UCSD-AML1 (cell line): ENCODE measurements around the gene TPRKB.
A peak's percentile ranks its signal among the peaks of the same experiment; 100 is the strongest.
"Not testable (repeated sequence)": the region's sequence is repeated elsewhere in the genome, so short reads cannot be mapped to it uniquely, and the experiment has no call there.

ENCODE experiments used
- DNase-seq: peaks from one replicate; lab custom pipeline; 2025; ENCODE audit not compliant: unreplicated experiment; lab: John Stamatoyannopoulos, UW

Gene TPRKB

GRCh38 chr2:73736855-73737779 lies at the start of gene TPRKB:
TPRKB (minus strand) TSS chr2:73737345; CDS start chr2:73734569, 2,776 bp downstream.
- DNase-seq, result peak; percentile 97

DNA sequence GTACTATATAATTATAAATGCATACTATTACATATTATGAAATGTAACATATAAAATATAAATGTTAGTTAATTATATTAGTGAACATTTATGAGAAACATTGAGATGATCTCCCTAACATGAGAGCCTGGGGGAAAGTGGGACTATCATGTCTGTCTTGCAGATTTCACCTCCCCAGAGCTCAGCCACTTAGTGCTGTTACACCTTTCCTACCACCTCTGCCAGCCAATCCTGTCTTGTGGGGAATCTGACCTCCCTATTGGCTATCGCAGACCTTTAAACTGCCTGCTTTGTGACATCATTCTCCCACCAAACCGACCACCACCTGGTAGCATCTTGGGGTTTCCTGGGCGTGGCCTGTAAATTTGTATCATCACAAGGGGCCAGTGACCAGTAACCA lies 46.7 kb upstream of the TPRKB start, which contains the start of gene C2orf78:
TSS of gene C2orf78 (plus strand) at position 301 of the 400 bp plus-strand sequence. CDS start 127 bp downstream, outside the sequence.
- DNase-seq, result not testable (repeated sequence)

DNA sequence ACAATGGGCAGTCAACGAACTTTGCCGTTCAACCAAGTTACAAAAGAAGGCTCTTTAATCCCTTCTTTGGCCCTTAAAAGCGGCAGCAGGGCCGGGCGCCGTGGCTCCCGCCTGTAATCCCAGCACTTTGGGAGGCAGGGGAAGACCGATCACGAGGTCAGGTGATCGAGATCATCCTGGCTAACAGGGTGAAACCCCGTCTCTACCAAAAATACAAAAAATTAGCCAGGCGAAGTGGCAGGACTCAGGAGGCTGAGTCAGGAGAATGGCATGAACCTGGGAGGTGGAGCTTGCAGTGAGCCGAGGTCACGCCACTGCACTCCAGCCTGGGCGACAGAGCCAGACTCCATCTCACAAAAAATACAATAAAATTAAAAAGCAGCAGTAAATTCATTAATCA lies 46.3 kb upstream of the TPRKB start:
- DNase-seq, result not testable (repeated sequence)

GRCh38 chr2:73780237-73780582 lies 43.1 kb upstream of the TPRKB start:
- no peak for DNase-seq

DNA sequence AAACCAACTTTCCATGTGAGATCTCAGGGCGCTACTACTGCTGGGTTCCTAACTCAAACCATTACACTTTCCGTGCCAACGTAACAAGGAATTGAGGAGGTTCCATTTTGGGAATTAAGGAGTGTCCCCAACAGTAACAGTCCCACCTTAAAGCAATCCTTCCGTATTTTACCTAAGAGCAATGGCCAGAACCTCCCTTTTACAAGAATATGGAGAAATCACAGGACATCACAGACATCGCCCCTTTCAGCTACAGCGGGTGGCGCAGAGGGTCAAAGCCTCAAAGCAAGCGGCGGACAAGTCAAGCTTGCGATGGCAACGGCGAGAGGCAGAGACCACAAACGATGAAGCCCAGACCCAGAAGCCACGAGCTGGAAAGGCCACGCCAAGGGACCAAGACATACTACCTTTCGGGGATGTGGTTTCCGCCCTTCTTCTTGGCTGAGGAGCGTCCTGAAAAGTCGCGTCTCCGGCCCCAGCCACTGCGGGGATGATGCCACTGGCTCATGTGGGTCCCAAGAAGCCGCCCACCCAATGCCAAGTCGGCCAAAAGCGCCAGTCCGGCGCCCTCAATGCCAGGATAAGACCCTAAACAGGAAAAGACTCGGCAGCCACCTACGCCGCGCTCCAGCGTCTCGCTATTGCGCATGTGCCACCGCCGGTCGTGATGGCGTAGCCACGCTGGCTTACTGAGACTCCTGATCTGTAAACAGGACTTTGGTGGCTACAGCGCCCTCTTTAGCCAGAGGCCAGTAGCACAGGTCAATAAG lies 42.5 kb upstream of the TPRKB start, which contains the start of gene DUSP11:
TSS of gene DUSP11 (minus strand) at position 637 of the 770 bp plus-strand sequence. CDS start at position 508, 129 bp downstream.
- DNase-seq, result peak; percentile 97

DNA sequence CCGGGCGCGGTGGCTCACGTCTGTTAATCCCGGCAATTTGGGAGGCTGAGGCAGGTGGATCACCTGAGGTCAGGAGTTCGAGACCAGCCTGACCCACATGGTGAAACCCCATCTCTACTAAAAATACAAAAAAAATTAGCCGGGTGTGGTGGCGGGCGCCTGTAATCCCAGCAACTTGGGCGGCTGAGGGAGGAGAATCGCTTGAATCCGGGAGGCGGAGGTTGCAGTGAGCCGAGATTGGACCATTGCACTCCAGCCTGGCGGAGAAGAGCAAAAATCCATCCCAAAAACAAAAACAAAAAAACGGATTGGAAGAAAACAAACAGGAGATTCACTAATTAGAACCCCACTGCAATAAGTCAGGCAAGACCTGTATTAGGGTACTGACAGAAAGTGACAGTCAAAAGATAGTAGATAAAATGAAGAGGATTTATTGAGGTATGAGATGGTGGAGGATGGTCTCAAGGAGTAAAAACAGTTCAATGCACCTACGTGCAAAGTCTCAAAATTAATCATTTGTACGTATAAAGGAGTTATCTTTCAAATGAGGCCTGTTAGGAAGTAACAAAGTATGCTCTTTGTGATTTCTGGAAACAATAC lies 41.8 kb upstream of the TPRKB start:
- not testable (repeated sequence) for DNase-seq

- no peak for DNase-seq
Measured at GRCh38 chr2:73776869-73777519, 39.8 kb upstream of the TPRKB start.

DNA sequence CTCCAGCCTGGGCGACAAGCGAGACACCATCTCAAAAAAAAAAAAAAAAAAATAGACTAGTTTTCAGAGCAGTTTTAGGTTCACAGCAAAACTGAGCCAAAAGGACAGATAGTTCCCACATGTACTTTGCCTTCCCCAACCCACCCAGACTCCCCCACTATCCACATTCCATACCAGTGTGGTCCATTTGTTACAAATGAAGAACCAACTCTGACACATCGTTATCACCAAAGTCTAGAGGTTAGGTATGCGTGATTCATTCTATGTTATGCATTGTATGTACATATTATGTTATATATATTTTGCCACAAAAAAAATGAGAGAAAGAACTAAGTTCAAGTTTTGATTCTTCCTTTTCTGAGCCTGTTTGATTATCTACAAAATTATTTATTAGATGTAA lies 39.2 kb upstream of the TPRKB start:
- DNase-seq, result no peak

DNA sequence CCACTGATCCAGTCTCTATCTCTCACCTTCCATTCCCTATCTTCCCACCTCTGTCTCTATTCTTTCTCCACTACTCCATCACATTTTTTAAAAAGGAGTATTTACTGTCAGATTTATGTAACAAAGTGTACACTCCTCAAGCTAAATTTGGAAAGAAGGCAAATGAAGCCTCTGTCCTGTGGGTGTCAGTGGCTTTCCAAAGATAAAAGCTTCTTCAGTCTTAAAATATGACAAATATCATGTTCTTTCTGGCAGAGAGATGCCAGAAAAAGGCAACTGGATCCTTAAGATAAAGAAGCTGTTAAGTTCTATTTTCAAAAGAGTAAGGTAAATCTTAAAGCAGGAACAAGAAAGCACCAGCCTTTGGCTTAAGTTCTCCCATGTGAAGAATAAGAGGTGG lies 35.7 kb upstream of the TPRKB start:
- no peak for DNase-seq

DNA sequence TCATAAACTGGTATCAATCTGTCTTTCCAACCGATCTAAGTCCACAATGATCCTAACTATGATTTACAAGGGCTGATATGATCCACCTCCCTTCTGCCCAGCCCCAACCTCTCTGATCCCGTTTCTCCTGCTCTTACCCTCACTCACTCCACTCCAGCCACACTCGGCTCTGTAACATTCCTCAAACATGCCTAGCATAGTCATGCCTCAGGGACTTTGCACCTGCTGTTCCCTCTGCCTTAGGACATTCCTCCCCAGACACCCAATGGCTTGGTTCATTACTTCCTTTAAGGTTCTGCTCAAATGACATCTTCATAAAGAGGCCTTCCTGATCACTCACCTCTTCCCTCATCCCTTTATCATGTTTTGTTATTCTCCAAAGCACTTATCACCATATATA lies 33.6 kb upstream of the TPRKB start:
- no peak for DNase-seq

DNA sequence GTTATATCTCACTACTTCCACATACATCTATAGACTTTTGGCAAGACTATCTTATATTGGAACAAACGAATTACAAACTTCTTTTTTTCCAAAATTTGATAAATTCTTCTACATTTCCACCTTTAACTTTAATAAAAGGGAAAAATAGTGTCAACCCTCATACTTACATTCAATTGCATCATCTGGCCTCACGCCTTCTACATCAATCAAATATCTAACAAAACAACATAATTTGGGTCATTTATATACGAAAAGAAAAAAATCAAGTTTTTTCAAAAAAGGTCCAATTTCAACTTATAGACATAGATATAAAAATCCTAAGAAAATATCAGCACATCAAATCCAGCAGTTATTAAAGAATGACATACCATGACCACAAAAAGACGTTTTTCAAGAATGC lies 29.8 kb upstream of the TPRKB start:
- no peak for DNase-seq

- no peak for DNase-seq
Measured at GRCh38 chr2:73766349-73766748, 29.2 kb upstream of the TPRKB start.

- DNase-seq, result no peak
Measured at GRCh38 chr2:73764945-73765344, 27.8 kb upstream of the TPRKB start.

DNA sequence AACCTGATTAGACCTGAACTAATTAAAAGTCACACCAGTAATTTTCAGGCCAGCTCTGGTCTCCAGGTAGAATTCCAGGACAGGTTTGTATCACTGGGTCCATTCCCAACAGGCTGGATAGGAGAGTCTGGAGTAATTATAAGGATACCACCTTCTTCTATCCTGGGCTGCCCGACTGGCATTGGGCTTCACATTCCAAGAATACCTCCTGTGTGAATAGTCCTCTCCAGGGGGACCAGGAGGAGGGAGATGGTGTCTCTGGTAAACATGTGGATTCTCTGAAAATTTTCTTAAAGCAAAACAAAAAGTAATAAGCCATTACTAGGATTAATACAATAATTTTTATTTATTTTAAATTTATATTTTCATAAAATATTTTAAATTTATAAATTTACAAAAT lies 25.4 kb upstream of the TPRKB start:
- DNase-seq, result no peak

- DNase-seq, result no peak
Measured at GRCh38 chr2:73759904-73760303, 22.8 kb upstream of the TPRKB start.

DNA sequence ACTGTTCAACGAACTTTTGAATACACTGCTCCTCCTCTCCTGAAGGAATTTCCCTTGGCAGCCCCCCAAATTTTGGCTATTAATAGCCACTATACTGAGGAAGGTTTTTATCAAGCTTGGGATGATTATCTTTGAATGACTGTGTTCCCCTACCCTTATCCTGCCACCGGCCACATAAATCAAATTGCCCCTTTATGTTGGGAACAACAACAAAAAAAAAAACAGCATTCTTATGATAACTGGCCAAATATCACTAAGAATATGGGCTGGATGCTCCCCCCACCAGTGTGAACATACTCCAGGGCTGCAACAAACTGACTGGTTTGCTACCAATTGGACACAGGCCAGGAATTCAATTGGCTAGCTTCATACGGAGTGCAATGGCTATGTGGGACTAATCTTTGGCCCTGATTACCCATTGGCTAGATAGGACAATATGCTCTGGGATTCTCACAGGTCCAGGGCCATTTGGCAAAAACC lies 22.2 kb upstream of the TPRKB start:
- no peak for DNase-seq

DNA sequence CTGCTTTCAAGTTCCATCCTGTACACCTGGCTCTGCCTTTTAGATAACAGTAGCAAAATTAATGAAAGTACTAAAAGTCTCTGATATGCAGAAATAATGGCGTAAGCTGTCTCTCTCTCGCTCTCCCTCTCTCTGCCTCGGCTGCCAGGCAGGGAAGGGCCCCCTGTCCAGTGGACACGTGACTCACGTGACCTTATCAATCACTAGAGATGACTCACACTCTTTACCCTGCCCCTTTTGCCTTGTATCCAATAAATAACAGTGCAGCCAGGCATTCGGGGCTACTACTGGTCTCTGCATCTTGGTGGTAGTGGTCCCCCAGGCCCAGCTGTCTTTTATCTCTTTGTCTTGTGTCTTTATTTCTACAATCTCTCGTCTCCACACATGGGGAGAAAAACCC lies 17.2 kb upstream of the TPRKB start:
- DNase-seq, result not testable (repeated sequence)

DNA sequence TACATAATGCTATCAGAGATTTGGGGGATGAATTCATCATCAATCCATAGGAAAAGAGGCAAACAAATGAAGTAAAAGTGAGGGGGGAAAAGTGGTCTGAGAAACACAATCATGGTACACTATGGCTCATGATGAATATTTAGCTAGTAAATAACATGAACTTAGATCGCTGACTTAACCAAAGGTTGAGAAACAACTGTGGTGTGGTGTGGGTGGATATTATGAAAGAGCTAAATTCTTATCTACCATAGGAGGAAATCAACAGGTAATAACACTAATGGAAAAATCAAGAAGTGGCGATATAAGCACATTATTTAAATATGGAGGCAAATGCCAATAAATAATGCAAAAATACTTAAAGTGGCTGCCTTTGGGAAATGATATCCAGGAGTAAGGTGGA lies 12.2 kb upstream of the TPRKB start:
- no peak for DNase-seq

GRCh38 chr2:73746877-73747208 lies 9.7 kb upstream of the TPRKB start:
- no peak for DNase-seq

GRCh38 chr2:73746015-73746876 lies 9.1 kb upstream of the TPRKB start:
- no peak for DNase-seq
